ENCODE measurements around the gene KDELR3.

Gene KDELR3

GRCh38 chr22:38485783-38486182, 17.9 kb downstream of the KDELR3 start:
- Mint-ChIP-seq H3K4me1 (peaks cover 21% of the 10 kb centered on the region), H3K9me3 (no peaks in the 10 kb centered on the region), H3K27me3 (ENCODE audit: low read depth) (no peaks in the 10 kb centered on the region), H3K36me3 (ENCODE audit: low read depth) (peaks cover 92% of the 10 kb centered on the region), H3K4me3 (no peak overlapping the region), H3K27ac (peak overlapping the region in 2 of 3 experiments; percentile 1 to 48)
- no peak for TF ChIP-seq CTCF (IDR thresholded peaks at IDR 0.05; ENCODE audit: unreplicated experiment in 3 of 3)

- Mint-ChIP-seq H3K9me3 (no peaks in the 10 kb centered on the region), H3K27ac (peak overlapping the region; percentile 2 to 28 (median 7))
These were observed 20.1 kb downstream of the KDELR3 start for GRCh38 chr22:38487946-38488345.

GRCh38 chr22:38489142-38489541, 21.2 kb downstream of the KDELR3 start:
- Mint-ChIP-seq H3K9me3 (no peaks in the 10 kb centered on the region), H3K4me1 (peaks cover 22% of the 10 kb centered on the region), H3K4me3 (no peak overlapping the region), H3K36me3 (ENCODE audit: low read depth) (peaks cover 85% of the 10 kb centered on the region), H3K27me3 (ENCODE audit: low read depth) (no peaks in the 10 kb centered on the region), H3K27ac (peak overlapping the region in 1 of 3 experiments; percentile 37)
- no peak for TF ChIP-seq CTCF (IDR thresholded peaks at IDR 0.05; ENCODE audit: unreplicated experiment in 3 of 3)

More at GRCh38 chr22:38487946-38488345, 20.1 kb downstream of the KDELR3 start:
- H3K36me3 Mint-ChIP-seq (ENCODE audit: low read depth): peaks cover 85% of the 10 kb centered on the region
- no peak overlapping the region for H3K4me3 Mint-ChIP-seq
- peaks cover 22% of the 10 kb centered on the region for H3K4me1 Mint-ChIP-seq
- TF ChIP-seq CTCF (IDR thresholded peaks at IDR 0.05; ENCODE audit: unreplicated experiment in 3 of 3): no peak
- H3K27me3 Mint-ChIP-seq (ENCODE audit: low read depth): no peaks in the 10 kb centered on the region

GRCh38 chr22:38489561-38490145, 21.8 kb downstream of the KDELR3 start:
- Mint-ChIP-seq H3K36me3 (ENCODE audit: low read depth) (peaks cover 85% of the 10 kb centered on the region), H3K4me1 (peaks cover 22% of the 10 kb centered on the region), H3K27me3 (ENCODE audit: low read depth) (no peaks in the 10 kb centered on the region), H3K27ac (peak overlapping the region in 2 of 3 experiments; percentile 37 to 39), H3K4me3 (no peak overlapping the region), H3K9me3 (no peaks in the 10 kb centered on the region)
- TF ChIP-seq CTCF (IDR thresholded peaks at IDR 0.05; ENCODE audit: unreplicated experiment in 3 of 3): no peak

- H3K9me3 Mint-ChIP-seq: no peaks in the 10 kb centered on the region
- peak overlapping the region in 1 of 3 experiments; percentile 1 for H3K4me3 Mint-ChIP-seq
- H3K27ac Mint-ChIP-seq: peak overlapping the region in 2 of 3 experiments; percentile 5 to 35
- TF ChIP-seq CTCF (IDR thresholded peaks at IDR 0.05; ENCODE audit: unreplicated experiment in 3 of 3): no peak
- peaks cover 22% of the 10 kb centered on the region for H3K4me1 Mint-ChIP-seq
- no peaks in the 10 kb centered on the region for H3K27me3 Mint-ChIP-seq (ENCODE audit: low read depth)
- peaks cover 85% of the 10 kb centered on the region for H3K36me3 Mint-ChIP-seq (ENCODE audit: low read depth)
These were observed 22.6 kb downstream of the KDELR3 start for GRCh38 chr22:38490475-38490874.

- Mint-ChIP-seq H3K4me3 (no peak overlapping the region), H3K4me1 (peaks cover 22% of the 10 kb centered on the region), H3K9me3 (no peaks in the 10 kb centered on the region), H3K36me3 (ENCODE audit: low read depth) (peaks cover 85% of the 10 kb centered on the region), H3K27ac (peak overlapping the region in 2 of 3 experiments; percentile 5 to 35), H3K27me3 (ENCODE audit: low read depth) (no peaks in the 10 kb centered on the region)
- no peak for TF ChIP-seq CTCF (IDR thresholded peaks at IDR 0.05; ENCODE audit: unreplicated experiment in 3 of 3)
These were observed 23.0 kb downstream of the KDELR3 start for GRCh38 chr22:38490915-38491314.

All from nephron (organoid).